Activated CD4-positive, alpha-beta T cell treated with anti-CD3 and anti-CD28 coated beads, Interleukin-2, Interleukin-4, amounts not matched to agents 100 ng/mL and 50 ng/mL, durations not matched to agents 16 hours and 8 hours (primary cell): ENCODE data around the gene ELOVL6.
A peak's percentile ranks its signal among the peaks of the same experiment; 100 is the strongest.

Experiments
- DNase-seq: peaks from one replicate; pipeline ENCODE4 v3.0.0-alpha.2; 2020; ENCODE audit warnings: low spot score

ELOVL6 gene

GRCh38 chr4:110025056-110025455, 173.4 kb downstream of the ELOVL6 start:
- no peak for DNase-seq

- DNase-seq, result no peak
Observed at GRCh38 chr4:110022457-110022856, 176.0 kb downstream of the ELOVL6 start.

DNA sequence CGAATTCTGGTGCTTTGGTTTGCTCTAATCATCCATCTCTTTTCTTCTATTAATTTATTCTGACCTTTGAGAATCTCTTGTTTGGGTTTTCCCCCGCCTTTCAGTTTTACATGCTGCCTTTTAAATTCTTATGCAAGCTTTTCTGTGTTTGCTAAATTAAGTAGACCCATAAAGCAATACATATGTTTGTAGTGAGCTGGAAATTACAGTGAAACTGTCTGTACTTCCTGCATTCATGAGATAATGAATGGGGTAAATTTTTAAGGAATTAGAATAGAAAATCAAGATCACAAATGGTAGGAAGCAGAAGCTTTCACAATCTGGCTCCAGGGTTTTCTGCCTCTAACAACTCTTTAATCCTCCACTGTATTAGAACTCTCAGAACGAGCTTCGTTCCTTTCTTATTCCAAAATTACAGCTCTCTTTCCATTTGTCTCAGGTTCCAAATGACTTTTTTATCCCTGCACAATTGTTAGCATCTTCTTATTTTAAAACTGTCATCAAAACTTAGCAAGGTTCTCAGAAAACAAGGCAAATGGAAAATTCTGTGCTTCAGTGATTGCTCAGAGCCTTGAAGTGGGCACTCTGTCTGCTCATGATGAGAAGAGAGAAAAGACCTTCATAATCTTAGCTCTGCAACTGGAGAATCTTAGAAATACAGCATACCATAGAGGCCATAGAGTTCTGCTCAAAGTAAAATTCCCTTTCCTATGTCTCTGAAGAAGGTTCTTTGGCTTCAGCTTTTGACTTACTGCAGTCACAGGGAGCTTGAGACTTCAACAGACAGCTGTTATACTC, 177.6 kb downstream of the ELOVL6 start:
- DNase-seq, result no peak

DNA sequence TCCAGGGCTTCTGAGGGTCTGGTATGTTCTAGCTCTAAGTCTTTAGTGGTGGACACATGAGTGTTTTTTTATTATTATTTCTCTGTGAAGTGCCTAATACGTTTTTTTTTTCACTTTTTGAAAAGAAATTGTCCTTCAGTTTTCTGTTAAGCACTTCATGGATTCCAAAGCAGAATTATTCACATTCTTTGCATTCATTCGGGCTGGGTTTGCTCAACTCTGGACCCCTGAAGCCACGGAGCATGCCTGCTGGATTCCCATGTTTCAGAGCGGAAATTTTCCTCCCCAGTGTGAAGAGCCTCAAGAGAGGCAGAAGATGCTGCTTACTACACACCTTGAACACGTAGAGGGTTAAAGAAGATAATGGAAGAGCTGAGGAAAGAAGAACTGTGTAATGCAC, 178.3 kb downstream of the ELOVL6 start:
- DNase-seq, result no peak

DNA sequence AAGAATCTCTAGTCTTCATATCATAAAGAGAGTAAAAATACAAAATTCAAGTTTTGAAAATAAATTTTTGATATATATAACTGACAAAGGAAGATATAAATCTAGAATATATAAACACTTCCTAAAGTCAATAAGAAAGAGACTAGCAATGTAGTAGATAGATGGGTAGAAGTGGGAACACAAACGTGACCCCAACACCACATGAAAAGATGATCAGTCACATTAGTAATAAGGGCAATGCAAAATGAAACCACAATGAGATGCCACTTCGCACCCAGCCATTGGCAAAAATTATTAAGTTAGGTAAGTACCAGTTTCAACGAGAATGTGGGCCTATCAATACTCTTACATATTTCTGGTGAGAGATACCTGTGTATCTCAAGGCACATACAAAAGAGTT, 179.3 kb downstream of the ELOVL6 start:
- DNase-seq, result no peak

- no peak for DNase-seq
Observed at GRCh38 chr4:110014233-110014632, 184.2 kb downstream of the ELOVL6 start.

DNA sequence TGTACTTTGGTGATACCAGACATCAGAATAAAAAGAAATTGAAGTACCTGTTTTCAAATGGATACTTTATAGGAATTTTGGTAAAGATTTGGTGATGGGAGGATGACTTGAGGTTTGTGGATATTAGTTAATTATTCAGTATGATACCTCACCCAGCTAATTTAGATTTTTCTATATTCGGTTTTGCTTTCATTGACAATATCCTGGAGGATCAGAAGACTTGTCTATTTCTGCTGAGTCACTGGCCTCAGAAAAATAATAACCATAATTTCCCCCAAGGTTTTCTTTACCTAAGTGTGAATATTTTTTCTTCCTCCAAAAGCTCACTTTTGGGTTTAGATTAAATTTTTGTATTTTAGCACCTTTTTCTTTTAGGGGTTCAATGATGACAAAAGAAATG, 185.5 kb downstream of the ELOVL6 start:
- no peak for DNase-seq

GRCh38 chr4:110010797-110011196, 187.6 kb downstream of the ELOVL6 start:
- DNase-seq, result no peak

DNA sequence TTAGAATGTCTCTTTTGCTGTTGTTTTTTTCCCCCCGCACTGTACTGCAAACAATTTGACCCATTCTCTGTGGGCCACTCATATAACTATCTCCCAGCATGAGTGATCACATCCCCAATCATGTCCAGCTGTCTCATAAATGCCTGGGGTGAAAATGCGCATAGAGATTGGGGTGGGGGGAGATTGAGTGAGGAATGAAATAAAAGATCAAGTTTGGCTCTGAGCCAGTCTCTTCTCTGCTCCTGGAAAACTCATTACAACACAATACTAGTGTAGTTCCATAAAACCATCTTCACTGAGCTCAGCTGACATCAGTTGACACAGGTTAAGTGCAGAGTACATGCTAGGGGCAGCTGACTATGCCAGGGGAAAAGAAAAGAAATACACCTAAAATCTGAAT, 188.9 kb downstream of the ELOVL6 start:
- no peak for DNase-seq

DNA sequence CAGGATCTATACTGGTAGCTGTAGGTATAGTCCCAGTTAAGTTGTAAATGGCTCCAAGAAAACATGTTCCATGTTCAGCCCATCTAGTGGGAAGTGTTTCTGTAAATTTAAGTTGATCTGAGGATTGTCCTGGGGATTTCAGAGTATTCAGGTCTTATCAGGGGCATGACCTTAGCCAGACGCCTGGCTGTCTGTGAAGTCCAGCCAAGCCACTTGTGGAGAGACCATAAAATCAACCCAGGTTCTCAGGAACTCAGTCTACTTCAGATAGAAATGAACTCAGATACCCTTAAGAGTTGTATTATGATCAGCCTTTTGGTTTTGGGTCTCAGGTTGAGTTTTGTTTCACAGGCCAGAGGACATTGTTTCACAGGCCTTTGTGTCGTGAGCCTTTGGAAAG, 189.9 kb downstream of the ELOVL6 start:
- no peak for DNase-seq

GRCh38 chr4:110007217-110007616, 191.2 kb downstream of the ELOVL6 start:
- DNase-seq, result no peak

GRCh38 chr4:110005461-110006056, 192.9 kb downstream of the ELOVL6 start:
- DNase-seq, result peak; percentile 63

GRCh38 chr4:110004556-110004955, 193.9 kb downstream of the ELOVL6 start:
- DNase-seq, result no peak

DNA sequence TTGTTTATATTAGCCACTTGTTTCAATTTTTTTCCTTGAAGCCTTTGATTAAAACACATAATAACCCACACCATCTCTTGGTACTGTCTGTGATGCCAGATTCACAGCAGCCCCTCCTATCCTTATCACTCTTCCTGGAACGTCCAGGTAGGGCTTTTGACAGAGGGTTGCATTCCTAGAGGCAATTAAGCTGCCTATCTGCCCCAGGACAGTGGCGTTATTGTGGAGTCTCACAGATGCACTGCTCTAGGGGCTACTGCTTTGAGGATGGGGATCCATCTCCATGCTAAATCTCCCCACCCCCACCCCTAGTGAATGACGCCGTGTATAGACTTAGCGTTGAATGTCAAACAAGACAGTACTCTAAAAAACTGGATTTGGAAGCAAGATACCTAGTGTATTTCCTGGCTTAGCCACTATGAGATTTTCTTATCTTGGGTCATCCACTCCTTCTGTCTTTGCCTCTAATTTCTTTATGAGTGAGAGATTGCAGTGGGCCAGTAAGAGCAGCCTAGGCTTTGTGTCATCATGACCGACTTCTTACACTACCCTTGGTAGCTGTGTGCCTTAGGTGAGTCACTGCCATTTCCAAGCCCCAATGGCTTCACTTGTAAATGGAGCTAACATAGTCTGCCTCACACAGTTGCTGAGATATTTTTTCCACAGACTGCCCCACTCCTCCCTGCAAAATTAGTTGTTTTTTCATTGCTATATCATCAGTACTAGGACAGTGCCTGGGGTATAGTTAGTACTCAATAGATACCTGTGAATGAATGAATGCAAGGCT, 194.8 kb downstream of the ELOVL6 start:
- DNase-seq, result no peak

GRCh38 chr4:110002326-110002725, 196.1 kb downstream of the ELOVL6 start:
- no peak for DNase-seq

GRCh38 chr4:109999585-109999912, 198.9 kb downstream of the ELOVL6 start:
- DNase-seq, result no peak

DNA sequence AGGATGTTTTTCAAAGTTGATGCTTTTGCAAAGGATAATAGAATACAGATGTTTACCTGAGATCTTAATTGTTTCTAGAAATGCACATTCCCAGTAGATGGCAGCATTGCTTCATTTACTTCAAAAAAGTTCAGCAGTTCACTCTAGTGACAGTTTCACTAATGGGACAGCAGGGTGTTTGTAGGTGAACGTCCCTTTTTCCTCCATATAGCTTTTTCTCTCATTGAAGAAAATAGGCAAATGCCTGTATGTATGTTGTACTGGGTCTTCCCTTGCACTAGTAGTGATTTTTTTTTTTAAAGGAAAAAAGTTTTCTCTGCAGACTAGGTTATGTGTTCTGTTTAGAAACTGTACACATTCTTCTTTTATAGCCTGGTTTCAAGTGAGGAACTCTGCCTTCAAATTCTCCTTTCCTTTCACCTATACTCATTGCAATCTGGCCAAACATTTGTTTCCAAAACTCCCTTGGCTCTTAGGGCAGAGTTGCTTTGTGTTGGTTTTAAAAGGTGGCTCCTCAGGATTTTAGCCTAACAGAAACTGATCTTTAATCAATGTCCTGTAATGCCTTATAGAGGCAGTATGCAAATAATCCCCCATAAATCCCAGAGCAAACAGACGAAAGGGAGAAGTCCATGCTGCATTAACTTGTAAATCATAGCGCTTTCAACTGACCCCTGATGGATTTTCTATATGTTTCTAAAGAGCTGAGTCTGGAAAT, 199.4 kb downstream of the ELOVL6 start:
- peak; percentile 69 for DNase-seq

DNA sequence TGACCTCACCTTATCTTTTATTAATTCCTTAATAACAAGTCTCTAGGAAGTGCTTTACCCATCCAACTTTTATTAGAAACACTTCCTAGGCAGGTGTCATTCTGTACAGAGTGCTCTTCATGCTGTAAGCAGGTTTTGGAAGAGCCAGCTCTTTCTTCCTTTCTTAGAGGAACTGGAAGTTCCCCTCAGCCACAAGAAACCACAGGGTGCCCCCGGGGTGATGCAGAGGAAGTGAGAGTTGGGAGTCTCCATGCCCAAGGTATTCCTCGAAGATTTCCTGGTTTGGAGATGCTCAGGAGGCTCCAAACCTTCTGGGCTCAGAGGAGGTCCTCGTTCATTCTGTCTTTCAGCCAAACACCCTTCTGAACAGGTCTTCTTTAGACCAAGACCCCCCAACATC, 201.9 kb downstream of the ELOVL6 start:
- no peak for DNase-seq
